DMS114 treated with DMSO at 0.1 percent for 48 hours (cell line): ENCODE measurements around the gene ABCA4.

Experiments
- DNase-seq: peaks from one replicate; lab custom pipeline; 2025; ENCODE audit not compliant: unreplicated experiment; lab: John Stamatoyannopoulos, UW

The ABCA4 gene

DNA sequence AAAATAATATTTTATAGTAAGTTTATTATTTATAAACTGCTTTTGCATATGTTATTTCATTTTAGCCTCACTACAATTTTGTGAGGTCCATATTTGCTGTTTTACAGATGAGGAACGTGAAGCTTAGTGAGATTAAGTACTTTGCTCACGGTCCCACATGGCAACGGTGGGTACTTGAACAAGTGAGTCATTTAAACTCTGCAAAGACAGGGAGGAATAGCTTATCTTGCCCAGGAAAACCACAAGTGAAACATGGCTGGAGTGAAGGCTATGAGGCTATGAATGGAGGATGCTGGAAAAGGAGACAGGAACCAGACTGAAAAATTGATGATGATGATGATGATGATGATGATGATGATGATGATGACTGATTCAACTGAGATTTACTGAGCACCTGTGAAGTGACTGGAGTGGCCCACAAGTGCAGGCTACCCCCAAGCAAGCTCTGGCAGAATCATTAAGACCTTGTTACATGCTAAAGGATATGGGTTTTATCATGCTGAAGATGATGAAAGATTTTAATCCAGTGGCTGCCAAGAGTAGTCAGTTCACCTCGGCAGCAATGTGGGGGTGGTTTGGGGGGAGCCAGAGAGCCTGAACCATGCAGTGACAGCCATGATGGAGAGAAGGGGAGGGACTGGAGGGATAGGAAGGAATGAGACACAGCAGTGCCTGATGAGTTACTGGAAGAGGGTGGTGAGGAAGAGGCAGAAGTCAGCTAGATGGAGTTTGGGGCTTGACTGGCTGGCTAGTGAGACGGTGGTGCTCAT lies 1.4 kb upstream of the ABCA4 start:
- DNase-seq, result no peak

DNA sequence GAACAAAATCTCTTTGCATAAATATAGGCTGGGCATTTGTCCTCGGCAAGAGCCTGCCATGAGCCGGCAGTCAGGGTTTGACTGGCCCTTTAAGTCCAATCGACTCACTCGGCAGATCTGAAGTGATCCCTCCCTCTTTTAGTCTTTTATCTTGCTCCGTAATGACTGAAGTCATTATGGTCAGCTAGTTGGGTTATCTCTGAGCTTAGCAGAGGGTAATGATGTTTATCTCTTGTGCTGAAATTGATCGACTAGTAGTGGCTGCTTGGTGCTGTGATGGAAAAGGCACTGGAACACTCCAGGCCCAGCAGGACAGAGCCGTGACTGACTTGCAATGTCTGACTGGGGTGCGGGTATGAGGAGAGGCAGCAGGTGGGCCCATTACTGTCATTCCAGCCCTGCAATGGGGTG lies 468 bp upstream of the ABCA4 start:
- no peak for DNase-seq

DNA sequence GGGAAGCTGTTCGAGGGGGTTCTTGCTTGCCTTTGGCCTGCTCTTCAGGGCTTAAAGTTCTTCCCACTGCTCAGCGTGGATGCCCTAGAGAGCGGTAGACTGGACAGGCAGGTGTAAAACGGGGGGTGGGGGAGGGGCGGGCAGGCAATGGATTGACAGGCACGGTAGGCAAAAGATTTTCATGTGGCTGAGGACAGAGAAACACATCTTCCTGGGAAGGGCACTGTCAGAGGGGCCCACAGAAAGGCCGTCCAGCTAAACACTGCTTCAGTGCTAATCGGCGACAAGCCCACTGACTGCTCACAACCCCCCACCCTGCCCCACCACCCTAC lies 412 bp downstream of the ABCA4 start:
- DNase-seq, result no peak

GRCh38 chr1:94119796-94120569 lies 965 bp downstream of the ABCA4 start:
- no peak for DNase-seq

DNA sequence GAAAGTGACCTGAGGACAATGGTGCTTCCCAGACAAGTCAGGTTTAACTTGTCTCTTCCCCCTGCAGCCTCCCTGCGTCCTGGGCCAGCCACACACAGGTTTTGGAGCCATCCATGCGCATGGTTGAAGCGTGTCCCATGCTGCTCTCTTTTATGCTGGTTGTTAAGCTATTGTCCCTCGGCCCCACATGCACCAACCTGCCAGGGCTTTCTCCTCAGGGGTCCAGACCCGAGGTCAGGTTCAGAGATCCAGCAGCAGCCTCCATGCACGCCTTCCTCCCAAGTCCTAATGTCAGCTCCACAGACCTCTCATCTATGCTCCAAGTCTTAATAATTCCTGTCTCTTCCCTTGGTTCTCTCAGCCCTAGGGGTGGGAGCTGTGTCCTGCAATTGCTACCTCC lies 1.6 kb downstream of the ABCA4 start:
- DNase-seq, result no peak

DNA sequence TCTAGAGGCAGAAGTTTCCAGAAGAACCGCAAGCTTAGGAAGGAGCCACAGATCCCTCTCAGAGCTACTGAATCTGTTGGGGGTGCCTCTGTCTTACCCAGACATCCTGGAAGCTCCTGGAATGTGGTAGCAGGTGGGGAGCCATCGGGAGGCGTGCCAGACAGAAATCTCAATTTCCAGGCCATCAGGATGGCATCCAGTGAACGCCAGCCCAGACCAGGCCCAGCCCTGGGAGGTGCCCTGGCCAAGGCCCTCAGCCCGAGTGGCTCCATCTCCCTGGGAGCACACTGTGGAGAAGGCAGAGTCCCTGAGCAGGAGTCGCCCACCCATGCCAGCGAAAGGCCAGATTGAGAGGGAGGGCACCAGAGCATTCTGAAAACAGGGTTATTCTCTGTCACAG lies 2.5 kb downstream of the ABCA4 start:
- DNase-seq, result no peak

- no peak for DNase-seq
These were observed 2.9 kb downstream of the ABCA4 start for GRCh38 chr1:94118013-94118412.

GRCh38 chr1:94117259-94117851 lies 3.6 kb downstream of the ABCA4 start:
- DNase-seq, result no peak

DNA sequence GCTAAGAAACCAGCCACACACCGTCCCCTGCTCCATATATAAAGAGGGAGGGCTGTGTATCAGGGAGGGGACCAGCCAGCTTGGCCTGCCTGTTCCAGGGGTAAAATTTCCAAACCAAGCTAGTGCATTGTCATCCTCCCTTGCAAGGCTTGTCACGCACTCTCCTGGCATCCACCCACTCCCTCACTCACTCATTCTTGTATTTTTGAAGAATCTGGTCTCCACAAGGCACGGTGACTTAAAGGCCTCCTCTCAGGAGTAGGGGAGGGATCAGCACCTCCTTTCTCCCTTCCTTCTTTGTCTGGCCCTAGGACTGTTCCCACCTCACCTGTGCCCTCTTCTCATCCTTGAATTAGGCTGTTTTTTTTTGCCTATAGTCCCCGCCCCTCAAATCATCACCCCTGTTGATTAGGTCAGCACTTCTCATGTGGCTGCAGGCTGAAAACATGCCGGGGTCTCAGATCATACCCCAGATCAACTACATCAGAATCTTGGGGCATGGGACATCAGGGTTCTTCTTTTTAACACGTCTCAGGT lies 5.0 kb downstream of the ABCA4 start:
- no peak for DNase-seq

GRCh38 chr1:94115254-94115899 lies 5.6 kb downstream of the ABCA4 start:
- DNase-seq, result no peak

- no peak for DNase-seq
These were observed 7.2 kb downstream of the ABCA4 start for GRCh38 chr1:94113589-94114226.

GRCh38 chr1:94111879-94112278 lies 9.1 kb downstream of the ABCA4 start:
- no peak for DNase-seq

DNA sequence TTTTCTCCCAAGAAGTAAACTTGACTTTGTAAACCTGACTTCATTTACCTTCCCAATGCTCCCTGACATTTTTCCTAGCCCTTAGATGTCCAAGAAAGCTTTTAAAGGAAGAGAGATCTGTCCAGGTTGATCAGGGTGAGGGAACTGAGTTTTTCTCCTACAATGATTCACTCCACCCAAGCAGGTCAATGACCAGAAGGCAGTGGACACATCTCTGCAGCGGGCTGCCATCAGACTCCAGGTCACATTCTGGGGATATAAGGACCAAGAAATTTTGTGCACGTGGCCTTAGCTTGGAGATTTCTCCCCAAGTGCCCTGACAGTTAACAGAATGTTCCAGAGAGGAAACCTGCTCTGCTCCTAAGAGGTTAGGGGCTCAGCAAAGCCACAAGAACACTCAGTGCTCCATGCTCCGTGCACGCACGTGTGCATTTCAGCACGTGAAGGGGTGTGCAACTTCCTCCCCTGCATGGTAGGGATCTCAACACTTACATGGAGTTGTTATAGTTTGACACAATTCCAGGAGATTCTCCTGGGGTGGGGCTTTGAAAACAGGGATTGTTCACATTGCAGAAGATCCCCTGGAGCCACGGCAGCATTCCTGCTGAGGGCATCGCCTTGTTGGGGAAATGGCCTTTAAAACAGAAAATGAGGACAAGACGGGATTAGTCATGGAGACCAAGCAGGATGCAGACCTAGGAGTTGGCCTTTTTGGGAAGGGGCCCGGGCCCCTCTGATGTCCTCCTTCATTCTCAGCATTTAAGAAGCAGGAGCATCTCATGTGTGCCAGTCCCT lies 9.8 kb downstream of the ABCA4 start:
- DNase-seq, result no peak

GRCh38 chr1:94110021-94110761 lies 10.8 kb downstream of the ABCA4 start:
- DNase-seq, result no peak

- DNase-seq, result no peak
These were observed 11.5 kb downstream of the ABCA4 start for GRCh38 chr1:94109478-94109877.

DNA sequence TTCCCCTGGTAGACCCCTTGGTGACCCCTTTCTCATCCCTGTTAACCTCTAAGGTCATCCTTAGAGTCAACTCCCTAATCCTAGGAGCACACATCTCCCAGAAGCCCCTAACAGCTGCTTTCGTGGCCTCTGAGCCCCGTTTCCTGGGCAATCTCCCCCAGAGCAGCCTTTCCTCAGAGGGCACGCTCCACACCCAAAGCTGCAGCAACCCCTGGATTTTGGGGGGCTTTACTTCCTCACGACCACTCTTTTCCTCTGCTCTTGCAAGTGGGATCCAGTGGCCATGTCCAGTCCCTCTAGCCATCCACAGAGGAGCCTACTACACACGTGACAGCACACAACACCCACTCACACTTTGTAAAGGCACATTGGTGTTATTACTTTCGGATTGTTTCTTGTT lies 13.8 kb downstream of the ABCA4 start:
- DNase-seq, result no peak

DNA sequence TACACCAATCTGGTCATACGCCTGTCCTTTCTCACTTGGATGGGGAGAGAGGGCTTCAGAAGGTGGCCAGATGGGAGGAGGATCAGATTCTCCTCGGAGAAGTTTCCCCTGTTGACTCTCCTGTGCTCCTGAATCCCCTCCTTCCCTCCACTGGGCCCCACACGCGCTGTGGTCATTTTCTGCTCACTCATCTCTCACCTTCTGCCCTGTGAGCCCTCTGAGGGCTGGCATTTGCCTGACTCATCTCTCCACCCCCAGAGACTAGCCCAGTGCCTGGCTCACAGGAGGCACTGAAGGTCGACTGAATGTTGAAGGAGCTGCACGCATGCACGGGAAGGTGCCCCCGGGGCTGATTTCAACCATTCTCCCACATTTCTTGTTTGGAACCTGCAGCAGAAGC lies 14.2 kb downstream of the ABCA4 start:
- DNase-seq, result no peak

DNA sequence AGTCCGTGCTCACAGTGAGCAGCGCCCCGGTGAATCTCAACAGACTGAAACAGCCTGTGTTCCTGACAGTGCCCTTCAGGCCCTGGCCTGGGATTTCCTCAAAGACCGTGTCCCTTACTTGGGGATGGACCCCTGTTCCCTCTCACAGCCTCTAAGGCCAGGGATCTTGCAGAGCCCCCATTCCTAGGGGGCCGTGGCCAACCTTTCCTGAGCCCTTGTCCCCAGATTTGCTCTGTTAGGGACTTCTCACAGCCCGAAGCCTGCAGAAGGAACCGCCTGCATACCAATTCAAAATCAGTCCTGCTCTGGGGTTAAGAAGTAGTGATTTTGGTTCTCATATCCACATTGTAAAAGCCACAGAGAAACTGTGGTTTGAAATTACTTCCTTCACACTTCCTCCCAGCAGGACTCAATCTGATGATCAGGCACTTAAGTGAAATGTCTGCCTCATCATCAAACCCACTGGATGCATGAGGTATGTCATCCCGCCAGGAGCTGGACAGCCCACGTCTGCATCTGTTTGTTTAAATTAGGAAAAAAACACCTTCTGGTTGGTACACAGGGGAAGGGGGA lies 14.9 kb downstream of the ABCA4 start:
- DNase-seq, result no peak

DNA sequence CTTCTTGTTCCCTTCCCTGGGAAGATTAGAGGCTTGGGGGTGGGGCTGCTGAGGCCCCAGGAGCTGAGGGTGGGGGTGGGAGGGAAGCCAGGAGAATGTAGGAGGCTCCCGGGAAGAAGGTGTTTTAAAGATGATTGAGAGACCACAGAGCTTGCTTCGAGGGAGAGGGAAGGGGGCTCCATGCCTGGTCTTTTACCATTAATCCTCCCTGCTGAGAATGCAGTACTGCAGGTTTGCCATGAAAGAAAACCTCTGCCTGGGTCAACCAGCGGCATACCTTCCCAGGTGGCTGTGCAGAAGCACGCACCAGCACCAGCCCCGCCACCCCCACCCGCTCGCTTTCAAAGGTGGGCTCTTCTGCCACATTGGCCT lies 15.4 kb downstream of the ABCA4 start:
- DNase-seq, result no peak
